ENCODE results near the gene VSX1.

VSX1 gene

DNA sequence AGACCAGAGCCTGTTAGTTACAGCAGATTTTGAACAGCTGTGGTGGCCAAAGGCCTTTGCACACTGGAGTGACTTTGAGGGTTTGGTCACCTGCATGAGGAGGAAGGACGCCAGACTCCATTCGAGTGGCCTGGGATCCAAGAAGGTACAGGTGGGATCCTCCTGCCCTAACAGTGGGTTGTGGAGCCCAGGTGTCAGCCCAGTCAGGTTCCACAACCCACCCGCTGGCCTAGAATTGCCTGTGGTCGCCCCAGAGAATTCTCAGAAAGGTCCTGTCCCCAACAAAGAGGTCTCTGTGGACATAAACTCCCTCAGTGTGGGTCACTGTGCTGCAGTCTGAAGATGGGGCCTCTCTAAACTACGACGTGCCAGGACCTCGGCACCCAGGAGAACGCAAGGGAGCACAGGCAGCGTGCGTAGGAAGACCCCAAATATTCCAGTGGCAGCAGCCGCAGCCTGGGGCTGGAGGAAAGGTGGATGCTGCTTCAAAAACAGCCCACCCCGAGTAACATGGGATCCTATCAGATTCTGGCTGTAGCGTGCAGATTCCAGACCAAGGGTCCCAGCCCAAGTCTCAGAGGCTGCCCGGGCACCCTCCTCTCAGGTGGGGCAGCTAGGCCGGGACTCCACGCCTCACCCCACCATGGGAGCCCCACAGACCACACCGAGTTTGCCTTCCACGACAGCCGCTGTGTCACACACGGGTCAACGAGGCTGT lies 40.0 kb downstream of the VSX1 start:
- no peaks in the 10 kb centered on the region for H3K27me3 ChIP-seq (ENCODE audit: insufficient read depth, poor library complexity, severe bottlenecking)
- ATAC-seq (ENCODE audit: low read depth) (no peak), DNase-seq (ENCODE audit: low spot score) (no peak)
- H3K9me3 ChIP-seq (ENCODE audit: severe bottlenecking) = no peaks in the 10 kb centered on the region
- no peak overlapping the region for H3K4me3 ChIP-seq (ENCODE audit: severe bottlenecking)
- TF ChIP-seq, protein P1, sequence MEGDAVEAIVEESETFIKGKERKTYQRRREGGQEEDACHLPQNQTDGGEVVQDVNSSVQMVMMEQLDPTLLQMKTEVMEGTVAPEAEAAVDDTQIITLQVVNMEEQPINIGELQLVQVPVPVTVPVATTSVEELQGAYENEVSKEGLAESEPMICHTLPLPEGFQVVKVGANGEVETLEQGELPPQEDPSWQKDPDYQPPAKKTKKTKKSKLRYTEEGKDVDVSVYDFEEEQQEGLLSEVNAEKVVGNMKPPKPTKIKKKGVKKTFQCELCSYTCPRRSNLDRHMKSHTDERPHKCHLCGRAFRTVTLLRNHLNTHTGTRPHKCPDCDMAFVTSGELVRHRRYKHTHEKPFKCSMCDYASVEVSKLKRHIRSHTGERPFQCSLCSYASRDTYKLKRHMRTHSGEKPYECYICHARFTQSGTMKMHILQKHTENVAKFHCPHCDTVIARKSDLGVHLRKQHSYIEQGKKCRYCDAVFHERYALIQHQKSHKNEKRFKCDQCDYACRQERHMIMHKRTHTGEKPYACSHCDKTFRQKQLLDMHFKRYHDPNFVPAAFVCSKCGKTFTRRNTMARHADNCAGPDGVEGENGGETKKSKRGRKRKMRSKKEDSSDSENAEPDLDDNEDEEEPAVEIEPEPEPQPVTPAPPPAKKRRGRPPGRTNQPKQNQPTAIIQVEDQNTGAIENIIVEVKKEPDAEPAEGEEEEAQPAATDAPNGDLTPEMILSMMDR (IDR thresholded peaks at IDR 0.05; ENCODE audit: poor library complexity, severe bottlenecking) = no peak
- H3K4me1 ChIP-seq (ENCODE audit: insufficient read depth, poor library complexity, severe bottlenecking) = no peaks in the 10 kb centered on the region
- no peaks in the 10 kb centered on the region for H3K36me3 ChIP-seq (ENCODE audit: low read depth)
- H3K27ac ChIP-seq (ENCODE audit: poor library complexity, severe bottlenecking) = no peak overlapping the region

DNA sequence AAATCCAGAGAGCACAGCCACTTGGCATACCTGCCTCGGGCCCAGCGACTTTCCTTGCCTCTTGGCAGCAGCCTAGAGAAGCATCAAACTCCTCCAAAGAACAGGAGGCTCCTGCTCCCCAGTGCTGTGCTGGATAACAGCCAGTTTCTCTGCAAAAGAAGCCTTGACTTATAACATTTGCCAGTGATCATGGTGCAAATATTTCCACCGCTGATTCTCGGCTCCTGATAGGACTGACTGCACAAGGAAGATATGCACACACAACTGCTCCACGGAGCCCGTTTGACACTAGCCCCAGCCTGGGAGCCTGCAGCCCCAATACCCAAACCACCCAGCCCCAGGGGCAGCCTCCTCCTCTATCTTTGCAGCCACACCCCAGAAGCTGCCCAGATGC lies 41.5 kb downstream of the VSX1 start:
- TF ChIP-seq, protein P1 (IDR thresholded peaks at IDR 0.05; ENCODE audit: poor library complexity, severe bottlenecking) = no peak
- no peaks in the 10 kb centered on the region for H3K4me1 ChIP-seq (ENCODE audit: insufficient read depth, poor library complexity, severe bottlenecking)
- H3K27me3 ChIP-seq (ENCODE audit: insufficient read depth, poor library complexity, severe bottlenecking) = no peaks in the 10 kb centered on the region
- H3K36me3 ChIP-seq (ENCODE audit: low read depth) = no peaks in the 10 kb centered on the region
- H3K27ac ChIP-seq (ENCODE audit: poor library complexity, severe bottlenecking) = no peak overlapping the region
- H3K9me3 ChIP-seq (ENCODE audit: severe bottlenecking) = no peaks in the 10 kb centered on the region
- H3K4me3 ChIP-seq (ENCODE audit: severe bottlenecking) = no peak overlapping the region
- DNase-seq (ENCODE audit: low spot score) (no peak), ATAC-seq (ENCODE audit: low read depth) (no peak; the same call in 2 of the 3 replicates)

DNA sequence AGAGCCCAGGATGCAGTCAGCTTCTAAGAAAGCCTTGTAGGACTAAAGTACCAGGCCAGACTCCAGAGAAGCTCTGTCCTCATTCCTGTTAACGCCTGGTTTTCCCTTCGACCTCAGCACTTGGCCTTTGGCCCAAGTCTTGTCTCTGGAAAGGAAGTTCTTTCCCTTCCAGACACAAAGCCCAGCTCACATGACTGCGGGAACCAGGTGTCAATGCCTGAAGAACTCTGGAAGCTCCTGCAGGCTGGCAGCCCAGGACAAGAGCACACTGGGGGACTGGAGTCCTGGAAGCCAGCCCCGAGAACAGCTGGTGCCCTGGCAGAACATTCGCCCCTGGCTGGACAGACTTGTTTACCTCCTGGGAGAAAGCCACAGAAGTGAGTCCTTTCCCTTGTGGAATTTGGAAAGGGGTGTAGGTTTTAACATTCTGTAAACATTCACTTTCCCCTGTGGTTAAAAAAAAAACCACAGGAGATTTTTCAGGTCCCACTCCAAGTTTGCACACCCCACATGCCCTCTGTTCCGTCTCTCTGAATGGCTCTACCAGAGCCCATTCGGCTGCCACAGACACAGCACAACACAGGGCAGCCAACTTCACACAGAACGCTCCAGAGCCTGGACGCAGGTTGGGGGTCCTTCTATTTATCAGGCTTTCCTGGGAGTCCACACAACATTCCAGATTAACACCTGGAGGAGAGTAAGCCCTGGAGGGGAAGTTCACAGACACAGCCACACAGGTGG lies 42.1 kb downstream of the VSX1 start:
- Histone ChIP-seq H3K27me3 (ENCODE audit: insufficient read depth, poor library complexity, severe bottlenecking) (no peaks in the 10 kb centered on the region), H3K9me3 (ENCODE audit: severe bottlenecking) (no peaks in the 10 kb centered on the region), H3K4me3 (ENCODE audit: severe bottlenecking) (no peak overlapping the region), H3K4me1 (ENCODE audit: insufficient read depth, poor library complexity, severe bottlenecking) (no peaks in the 10 kb centered on the region), H3K27ac (ENCODE audit: poor library complexity, severe bottlenecking) (no peak overlapping the region), H3K36me3 (ENCODE audit: low read depth) (no peaks in the 10 kb centered on the region)
- DNase-seq (ENCODE audit: low spot score) (no peak), ATAC-seq (ENCODE audit: low read depth) (no peak)
- TF ChIP-seq, protein P1 (IDR thresholded peaks at IDR 0.05; ENCODE audit: poor library complexity, severe bottlenecking) = no peak

DNA sequence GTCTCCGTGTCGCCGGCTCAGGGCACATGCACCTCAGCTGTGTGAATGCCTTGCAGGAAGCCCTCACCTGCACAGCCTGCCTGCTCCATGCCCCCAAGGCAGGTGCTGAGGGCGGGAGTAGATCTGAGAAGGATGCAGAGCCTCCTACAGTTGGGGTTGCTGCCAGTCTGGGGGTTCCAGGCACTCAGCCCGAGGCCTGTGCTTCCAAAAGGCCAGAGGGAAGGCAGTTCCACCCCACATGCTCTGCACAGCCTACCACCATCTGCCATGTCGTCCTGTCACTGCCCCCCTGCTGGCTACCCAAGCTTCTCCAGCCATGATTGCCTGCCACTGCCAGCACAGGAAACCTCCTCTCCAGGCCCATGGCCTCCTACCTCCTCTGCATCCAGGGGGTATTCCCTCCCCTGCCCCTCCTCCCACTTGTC lies 43.3 kb downstream of the VSX1 start:
- ATAC-seq (ENCODE audit: low read depth) = no peak
- no peak for DNase-seq (ENCODE audit: low spot score)
- Histone ChIP-seq H3K4me3 (ENCODE audit: severe bottlenecking) (no peak overlapping the region), H3K27ac (ENCODE audit: poor library complexity, severe bottlenecking) (no peak overlapping the region), H3K27me3 (ENCODE audit: insufficient read depth, poor library complexity, severe bottlenecking) (no peaks in the 10 kb centered on the region), H3K36me3 (ENCODE audit: low read depth) (no peaks in the 10 kb centered on the region), H3K9me3 (ENCODE audit: severe bottlenecking) (no peaks in the 10 kb centered on the region), H3K4me1 (ENCODE audit: insufficient read depth, poor library complexity, severe bottlenecking) (no peaks in the 10 kb centered on the region)
- TF ChIP-seq, protein P1 (IDR thresholded peaks at IDR 0.05; ENCODE audit: poor library complexity, severe bottlenecking) = no peak

DNA sequence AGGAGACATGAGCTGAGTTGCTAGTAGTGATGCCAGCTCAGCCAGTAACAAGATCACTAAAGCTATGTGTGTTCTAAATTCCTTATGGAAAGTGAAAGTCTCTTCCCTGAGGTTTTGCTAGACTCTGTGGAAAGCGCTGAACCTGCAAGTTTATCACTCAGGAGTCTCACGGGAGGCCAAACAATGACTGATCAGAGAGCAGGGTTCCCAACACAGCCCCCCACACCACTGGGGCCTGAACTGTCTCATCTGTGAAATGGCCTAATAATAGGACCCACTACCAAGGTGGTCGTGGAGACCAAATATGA lies 43.9 kb downstream of the VSX1 start:
- no peak for ATAC-seq (ENCODE audit: low read depth)
- Histone ChIP-seq H3K36me3 (ENCODE audit: low read depth) (no peaks in the 10 kb centered on the region), H3K27ac (ENCODE audit: poor library complexity, severe bottlenecking) (no peak overlapping the region), H3K4me3 (ENCODE audit: severe bottlenecking) (no peak overlapping the region), H3K4me1 (ENCODE audit: insufficient read depth, poor library complexity, severe bottlenecking) (no peaks in the 10 kb centered on the region), H3K9me3 (ENCODE audit: severe bottlenecking) (no peaks in the 10 kb centered on the region), H3K27me3 (ENCODE audit: insufficient read depth, poor library complexity, severe bottlenecking) (no peaks in the 10 kb centered on the region)
- no peak for DNase-seq (ENCODE audit: low spot score)
- TF ChIP-seq, protein P1 (IDR thresholded peaks at IDR 0.05; ENCODE audit: poor library complexity, severe bottlenecking) = no peak
